Ovary (tissue), 3 donors: ENCODE results near the gene CTNNA3.
"Not testable (repeated sequence)": the region's sequence is repeated elsewhere in the genome, so short reads cannot be mapped to it uniquely, and the experiment has no call there.

Experiments used
- EP300 ChIP-seq: sonication (generic); formaldehyde crosslinking; IDR thresholded peaks from one replicate; pipeline ENCODE4 v1.6.1; 2017; ENCODE audit warnings: antibody characterized with exemption
- POLR2A ChIP-seq: fragments of 450-650 bp; IDR thresholded peaks from one replicate; pipeline ENCODE4 v1.6.1; 2017; ENCODE audit warnings: antibody characterized with exemption, mild to moderate bottlenecking, moderate library complexity
- TF ChIP-seq, protein P1 (sequence below), 3 donors: fragments of 450-650 bp in 2 of 3; fragments of 200-600 bp in 1 of 3; IDR thresholded peaks; one replicate each; pipeline versions ENCODE4 v1.5.1 to v1.8.0; 2016 to 2022; ENCODE audit warnings: antibody characterized with exemption in 3 of 3, mild to moderate bottlenecking in 1 of 3
- donor health status: DM: no; HTN: no; CAD: no.

DNA sequence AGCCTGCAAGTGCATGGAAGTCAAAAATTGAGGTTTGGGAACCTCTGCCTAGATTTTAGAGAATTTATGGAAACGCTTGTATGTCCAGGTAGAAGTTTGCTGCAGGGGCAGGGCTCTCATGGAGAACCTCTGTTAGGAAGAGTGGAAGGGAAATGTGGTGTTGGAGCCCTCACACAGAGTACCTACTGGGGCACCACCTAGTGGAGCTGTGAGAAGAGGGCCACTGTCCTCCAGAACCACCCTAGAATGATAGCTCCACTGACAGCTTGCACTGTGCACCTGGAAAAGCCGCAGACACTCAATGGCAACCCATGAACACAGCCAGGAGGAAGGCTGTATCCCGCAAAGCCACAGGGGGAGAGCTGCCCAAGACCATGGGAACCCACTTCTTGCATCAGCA is 165.0 kb downstream of the CTNNA3 start:
- TF ChIP-seq, protein P1, sequence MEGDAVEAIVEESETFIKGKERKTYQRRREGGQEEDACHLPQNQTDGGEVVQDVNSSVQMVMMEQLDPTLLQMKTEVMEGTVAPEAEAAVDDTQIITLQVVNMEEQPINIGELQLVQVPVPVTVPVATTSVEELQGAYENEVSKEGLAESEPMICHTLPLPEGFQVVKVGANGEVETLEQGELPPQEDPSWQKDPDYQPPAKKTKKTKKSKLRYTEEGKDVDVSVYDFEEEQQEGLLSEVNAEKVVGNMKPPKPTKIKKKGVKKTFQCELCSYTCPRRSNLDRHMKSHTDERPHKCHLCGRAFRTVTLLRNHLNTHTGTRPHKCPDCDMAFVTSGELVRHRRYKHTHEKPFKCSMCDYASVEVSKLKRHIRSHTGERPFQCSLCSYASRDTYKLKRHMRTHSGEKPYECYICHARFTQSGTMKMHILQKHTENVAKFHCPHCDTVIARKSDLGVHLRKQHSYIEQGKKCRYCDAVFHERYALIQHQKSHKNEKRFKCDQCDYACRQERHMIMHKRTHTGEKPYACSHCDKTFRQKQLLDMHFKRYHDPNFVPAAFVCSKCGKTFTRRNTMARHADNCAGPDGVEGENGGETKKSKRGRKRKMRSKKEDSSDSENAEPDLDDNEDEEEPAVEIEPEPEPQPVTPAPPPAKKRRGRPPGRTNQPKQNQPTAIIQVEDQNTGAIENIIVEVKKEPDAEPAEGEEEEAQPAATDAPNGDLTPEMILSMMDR (IDR thresholded peaks at IDR 0.05), result not testable (repeated sequence)
- TF ChIP-seq POLR2A, EP300: not testable (repeated sequence)
